Measurements from ENCODE around the gene ZNF74.
A peak's percentile ranks its signal among the peaks of the same experiment; 100 is the strongest.
"Not testable (repeated sequence)": the region's sequence is repeated elsewhere in the genome, so short reads cannot be mapped to it uniquely, and the experiment has no call there.

Gene ZNF74
- long read RNA-seq, donor 1, partial matches to known transcripts: 0 of 5 reads
- long read RNA-seq, donor 1, other reads (novel, unspliced or antisense): 0 of 5 reads
- long read RNA-seq, donor 2, partial matches to known transcripts: 0 of 2 reads
- long read RNA-seq, donor 2, other reads (novel, unspliced or antisense): 0 of 2 reads
- long read RNA-seq, donor 3, partial matches to known transcripts: 0 of 4 reads
- long read RNA-seq, donor 3, other reads (novel, unspliced or antisense): 0 of 4 reads
- long read RNA-seq, donor 4, partial matches to known transcripts: 0 of 3 reads
- long read RNA-seq, donor 4, other reads (novel, unspliced or antisense): 0 of 3 reads
- long read RNA-seq, donor 5, partial matches to known transcripts: 0 of 3 reads
- long read RNA-seq, donor 5, other reads (novel, unspliced or antisense): 0 of 3 reads
- long read RNA-seq, donor 6, partial matches to known transcripts: 0 of 4 reads
- long read RNA-seq, donor 6, other reads (novel, unspliced or antisense): 0 of 4 reads
- long read RNA-seq, donor 7, transcript ZNF74-202 (5 exons, 3,159 nt): major isoform, 6 of 7 reads
- long read RNA-seq, donor 7, partial matches to known transcripts: 0 of 7 reads
- long read RNA-seq, donor 7, other reads (novel, unspliced or antisense): 0 of 7 reads
- long read RNA-seq, donor 8, partial matches to known transcripts: 10 of 15 reads
- long read RNA-seq, donor 8, other reads (novel, unspliced or antisense): 0 of 15 reads

GRCh38 chr22:20393705-20394476 is at the start of gene ZNF74:
TSS of gene ZNF74 (plus strand) at chr22:20394151. CDS start at chr22:20394629, 478 bp downstream.
- DNase-seq: peak; percentile 92

DNA sequence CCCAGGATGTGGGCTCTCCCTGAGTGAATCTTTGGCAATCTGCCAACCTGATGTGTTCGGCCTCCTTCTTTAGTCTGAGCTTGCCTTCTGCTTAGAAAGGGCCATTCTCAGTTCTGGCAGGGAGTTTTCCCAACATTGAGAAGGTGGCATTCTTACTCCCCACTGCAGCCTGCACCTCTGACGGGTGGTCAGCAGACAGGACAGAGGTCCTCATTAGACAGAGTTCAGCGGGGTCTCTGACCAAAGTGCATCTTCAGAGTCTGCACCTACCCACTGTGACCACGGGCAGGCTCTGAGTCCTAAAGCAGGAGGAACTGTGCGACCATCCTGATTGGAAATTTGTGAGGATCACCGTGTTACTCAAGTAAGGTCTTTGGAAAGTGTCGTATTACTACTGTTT is 47.4 kb upstream of the ZNF74 start:
- DNase-seq: not testable (repeated sequence)

DNA sequence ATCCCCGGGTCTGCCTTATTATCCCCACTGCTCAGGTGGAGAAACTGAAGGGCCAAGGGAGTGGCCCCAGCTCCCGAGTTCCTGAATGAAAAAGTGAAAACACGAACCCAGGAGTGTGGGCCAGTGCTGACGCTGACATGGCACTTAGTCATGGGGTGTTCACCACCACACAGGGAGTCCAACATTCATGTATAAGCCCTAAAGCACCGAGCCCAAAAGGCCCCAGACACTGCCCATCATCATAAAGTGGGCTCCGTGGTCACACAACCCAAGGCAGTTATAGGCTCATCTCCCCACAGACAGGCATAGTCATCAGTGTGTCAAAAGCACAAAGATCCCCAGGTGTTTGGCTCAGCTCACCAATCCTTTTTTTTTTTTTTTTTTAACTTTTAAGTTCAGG is 41.4 kb upstream of the ZNF74 start:
- DNase-seq: not testable (repeated sequence)

- no peak for DNase-seq
These were observed 39.5 kb upstream of the ZNF74 start for GRCh38 chr22:20354238-20354975.

- not testable (repeated sequence) for DNase-seq
These were observed 37.9 kb upstream of the ZNF74 start for GRCh38 chr22:20355939-20356636.

GRCh38 chr22:20356906-20357305 is 37.0 kb upstream of the ZNF74 start:
- not testable (repeated sequence) for DNase-seq

- DNase-seq: not testable (repeated sequence)
These were observed 36.0 kb upstream of the ZNF74 start for GRCh38 chr22:20357967-20358366.

GRCh38 chr22:20358503-20359239 is 35.3 kb upstream of the ZNF74 start:
- not testable (repeated sequence) for DNase-seq

DNA sequence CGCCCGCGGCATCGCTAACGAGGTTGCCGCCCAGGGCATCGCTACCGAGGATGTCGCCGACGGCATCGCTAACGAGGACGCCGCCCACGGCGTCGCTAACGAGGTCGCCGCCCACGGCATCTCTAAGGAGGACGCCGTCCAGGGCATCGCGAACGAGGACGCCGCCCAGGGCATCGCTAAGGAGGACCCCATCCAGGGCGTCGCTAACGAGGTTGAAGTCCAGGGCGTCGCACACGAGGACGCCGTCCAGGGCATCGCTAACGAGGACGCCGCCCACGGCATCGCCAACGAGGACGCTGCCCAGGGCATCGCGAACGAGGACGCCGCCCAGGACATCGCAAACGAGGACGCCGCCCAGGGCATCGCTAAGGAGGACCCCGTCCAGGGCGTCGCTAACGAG is 33.7 kb upstream of the ZNF74 start:
- DNase-seq: not testable (repeated sequence)

DNA sequence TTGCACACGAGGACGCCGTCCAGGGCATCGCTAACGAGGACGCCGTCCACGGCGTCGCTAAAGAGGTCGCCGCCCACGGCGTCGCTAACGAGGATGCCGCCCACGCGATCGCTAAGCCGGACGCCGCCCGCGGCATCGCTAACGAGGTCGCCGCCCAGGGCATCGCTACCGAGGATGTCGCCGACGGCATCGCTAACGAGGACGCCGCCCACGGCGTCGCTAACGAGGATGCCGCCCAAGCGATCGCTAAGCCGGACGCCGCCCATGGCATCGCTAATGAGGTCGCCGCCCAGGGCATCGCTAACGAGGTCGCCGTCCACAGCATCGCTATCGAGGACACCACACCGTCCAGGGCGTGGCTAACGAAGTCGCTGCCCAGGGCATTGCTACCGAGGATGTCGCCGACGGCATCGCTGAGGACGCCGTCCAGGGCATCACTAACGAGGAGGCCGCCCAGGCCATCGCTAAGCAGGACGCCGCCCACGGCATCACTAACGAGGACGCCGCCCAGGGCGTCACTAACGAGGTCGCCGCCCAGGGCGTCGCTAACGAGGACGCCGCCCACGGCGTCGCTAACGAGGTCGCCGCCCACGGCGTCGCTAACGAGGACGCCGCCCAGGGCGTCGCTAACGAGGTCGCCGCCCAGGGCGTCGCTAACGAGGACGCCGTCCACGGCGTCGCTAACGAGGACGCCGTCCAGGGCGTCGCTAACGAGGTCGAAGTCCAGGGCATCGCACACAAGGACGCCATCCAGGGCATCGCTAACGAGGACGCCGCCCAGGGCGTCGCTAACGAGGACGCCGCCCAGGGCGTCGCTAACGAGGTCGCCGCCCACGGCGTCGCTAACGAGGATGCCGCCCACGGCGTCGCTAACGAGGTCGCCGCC is 32.8 kb upstream of the ZNF74 start:
- DNase-seq: not testable (repeated sequence)

DNA sequence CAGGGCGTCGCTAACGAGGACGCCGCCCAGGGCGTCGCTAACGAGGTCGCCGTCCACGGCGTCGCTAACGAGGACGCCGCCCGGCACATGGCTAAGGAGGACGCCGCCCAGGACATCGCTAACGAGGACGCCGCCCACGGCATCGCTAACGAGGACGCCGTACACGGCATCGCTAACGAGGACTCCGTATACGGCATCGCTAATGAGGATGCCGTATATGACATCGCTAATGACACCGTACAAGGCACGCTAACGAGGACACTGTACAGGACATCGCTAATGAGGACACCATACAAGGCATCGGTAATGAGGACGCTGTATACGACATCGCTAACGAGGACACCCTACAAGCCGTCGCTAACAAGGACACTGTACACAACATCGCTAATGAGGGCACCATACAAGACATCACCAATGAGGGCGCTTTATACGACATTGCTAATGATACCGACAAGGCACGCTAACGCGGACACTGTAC is 32.2 kb upstream of the ZNF74 start:
- not testable (repeated sequence) for DNase-seq

- DNase-seq: not testable (repeated sequence)
These were observed 31.5 kb upstream of the ZNF74 start for GRCh38 chr22:20362403-20362802.

DNA sequence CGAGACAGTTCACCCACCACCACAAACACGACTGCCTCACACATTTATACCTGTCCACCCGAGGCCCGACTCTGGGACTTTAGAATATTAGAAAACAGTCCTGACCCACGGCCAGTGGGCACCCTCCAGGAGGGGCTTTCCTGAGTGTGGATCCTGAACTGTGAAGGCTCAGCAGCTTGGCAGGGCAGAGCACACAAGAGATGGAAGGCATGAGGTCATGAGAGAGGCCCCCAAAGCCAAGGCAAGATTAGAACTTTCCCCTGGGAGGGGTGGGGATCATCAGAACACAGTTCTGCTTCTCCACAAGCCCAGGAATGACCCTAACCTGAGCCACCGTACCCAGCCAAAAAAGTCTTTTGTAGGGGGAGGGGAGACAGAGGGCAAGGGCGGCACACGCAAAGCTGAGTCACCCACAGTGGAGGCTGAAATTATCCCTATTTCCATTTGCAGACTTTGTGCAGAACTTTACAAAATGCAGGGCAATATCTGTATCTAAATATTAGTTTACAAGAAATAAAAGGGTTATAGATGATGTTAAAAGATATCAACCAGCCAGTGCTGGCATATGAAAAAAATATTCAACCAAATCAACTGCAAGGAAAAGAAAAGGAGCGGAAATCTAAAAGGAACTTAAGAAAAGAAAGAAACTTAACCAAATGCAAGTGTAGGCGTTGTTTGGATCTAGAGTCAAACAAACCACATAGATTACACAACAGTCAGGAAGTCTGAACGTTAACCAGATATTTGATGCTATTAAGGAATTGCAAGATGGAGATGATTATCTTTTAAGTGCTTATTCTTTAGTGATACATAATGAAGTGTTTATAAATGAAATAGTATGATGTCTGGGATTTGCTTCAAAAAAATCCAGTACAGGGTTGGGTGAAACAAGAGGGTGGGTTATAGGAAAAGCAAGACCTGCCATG is 29.4 kb upstream of the ZNF74 start:
- not testable (repeated sequence) for DNase-seq

- DNase-seq: not testable (repeated sequence)
These were observed 27.1 kb upstream of the ZNF74 start for GRCh38 chr22:20366841-20367240.

DNA sequence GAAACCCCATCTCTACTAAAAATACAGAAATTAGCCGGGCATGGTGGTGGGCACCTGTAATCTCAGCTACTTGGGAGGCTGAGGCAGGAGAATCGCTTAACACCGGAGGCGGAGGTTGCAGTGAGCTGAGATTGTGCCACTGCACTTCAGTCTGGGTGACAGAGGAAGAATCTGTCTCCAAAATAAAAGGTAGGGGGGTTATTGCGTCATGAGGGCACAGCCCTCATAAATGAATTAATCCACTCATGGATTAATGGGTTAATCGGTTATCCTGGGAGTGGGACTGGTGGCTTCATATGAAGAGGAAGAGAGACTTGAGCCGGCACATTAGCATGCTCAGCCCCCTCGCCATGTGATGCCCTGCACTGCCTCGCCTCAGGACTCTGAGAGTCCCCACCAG is 25.1 kb upstream of the ZNF74 start:
- DNase-seq: not testable (repeated sequence)

DNA sequence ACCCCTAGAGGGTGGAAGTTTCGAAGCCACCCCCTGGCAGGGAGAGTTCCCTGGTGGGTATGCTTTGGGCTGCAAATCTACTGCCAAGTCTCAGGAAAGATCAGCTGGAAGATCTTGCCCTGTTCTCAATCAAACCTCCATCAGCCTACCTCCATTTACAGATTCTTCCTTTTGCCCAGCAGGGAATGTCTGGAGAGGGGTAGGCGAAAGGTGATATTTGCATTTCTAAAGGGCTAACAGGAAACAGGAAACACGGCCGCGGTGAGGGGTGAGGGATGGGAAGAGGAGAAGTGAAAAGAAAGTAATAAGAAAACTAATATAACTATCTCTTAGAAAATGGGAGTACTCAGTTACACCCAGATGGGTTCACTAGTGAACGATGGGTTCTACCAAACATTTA is 22.3 kb upstream of the ZNF74 start:
- DNase-seq: not testable (repeated sequence)

- DNase-seq: not testable (repeated sequence)
These were observed 21.5 kb upstream of the ZNF74 start for GRCh38 chr22:20372406-20372854.

DNA sequence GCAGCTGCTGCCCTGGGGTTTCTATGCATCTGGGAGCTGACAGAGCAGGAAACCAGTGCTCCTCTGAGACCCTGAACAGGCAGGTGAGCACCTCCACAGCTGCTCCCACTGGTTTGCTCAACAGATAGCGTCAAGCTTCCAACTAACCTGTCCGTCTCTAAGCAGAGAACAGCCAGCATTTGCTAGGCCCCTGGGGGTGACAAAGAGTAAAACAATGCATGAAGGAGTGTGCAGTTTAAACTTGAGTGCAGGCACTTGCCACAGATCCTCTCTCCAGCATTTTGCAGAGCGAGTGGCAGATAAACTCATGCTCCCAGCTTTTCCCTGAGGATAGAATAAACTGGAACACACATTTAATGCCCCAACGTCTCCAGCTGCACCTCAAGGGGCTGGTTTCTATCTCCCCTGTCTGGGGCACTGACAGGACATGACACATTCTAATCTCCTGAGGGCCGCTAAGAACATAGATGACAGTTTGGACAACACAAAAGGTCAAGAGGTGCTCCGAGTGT is 20.7 kb upstream of the ZNF74 start:
- not testable (repeated sequence) for DNase-seq

All from right kidney (tissue), 9 donors.